Activated CD8-positive, alpha-beta memory T cell treated with anti-CD3 and anti-CD28 coated beads for 4 hours (primary cell): ENCODE results near the gene TSHZ2.
"Not testable (repeated sequence)": the region's sequence is repeated elsewhere in the genome, so short reads cannot be mapped to it uniquely, and the experiment has no call there.

Experiments
- DNase-seq, 2 donors: peaks; one replicate each; pipeline ENCODE4 v3.0.0-alpha.2; 2020; ENCODE audit warnings: low read depth in 2 of 2

Gene TSHZ2

DNA sequence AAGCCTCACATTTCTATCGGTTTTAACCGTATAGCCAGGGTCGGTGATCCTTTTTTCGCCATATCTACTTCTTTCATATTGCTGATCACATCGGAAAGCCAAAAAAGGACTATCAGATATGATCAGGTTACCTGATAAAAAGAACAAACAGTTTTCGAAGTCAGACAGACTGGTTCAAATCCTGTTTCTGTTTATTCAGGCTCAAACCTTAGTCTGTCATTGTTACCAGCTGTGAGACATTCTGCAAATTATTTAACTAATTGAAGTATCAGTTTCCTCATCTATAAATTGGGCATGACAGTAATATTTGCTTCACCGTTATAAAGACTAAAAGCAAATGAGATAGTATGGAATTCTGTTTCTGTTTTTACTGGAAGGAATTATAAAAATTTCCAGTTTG lies 111.3 kb downstream of the TSHZ2 start:
- DNase-seq, result no peak

DNA sequence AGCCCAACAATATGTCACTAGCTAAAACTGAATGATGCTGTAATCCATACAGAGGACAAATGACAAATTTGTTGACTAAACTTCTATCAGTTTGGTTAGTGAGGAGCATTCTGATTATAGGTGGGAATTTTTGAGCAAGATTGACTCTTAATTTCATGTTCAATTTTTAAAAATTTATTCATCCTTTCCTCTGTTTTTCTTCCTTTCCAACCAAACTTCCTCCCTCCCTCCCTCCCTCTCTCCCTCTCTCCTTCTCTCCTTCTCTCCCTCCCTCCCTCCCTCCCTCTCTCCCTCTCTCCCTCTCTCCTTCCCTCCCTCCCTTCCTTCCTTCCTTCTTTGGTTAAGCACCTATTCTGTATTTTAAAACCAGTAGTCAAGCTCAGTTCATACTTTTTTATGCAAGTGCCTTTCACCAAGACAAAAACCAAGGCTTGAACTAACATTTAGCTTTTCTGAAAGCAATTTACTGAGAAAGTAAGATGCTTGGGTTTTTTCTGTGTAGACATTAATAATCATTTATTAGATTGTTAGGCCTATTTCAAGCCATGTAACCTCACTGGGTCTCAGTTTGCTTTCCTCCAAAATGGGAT lies 112.3 kb downstream of the TSHZ2 start:
- no peak for DNase-seq

- DNase-seq, result no peak
These were observed 113.6 kb downstream of the TSHZ2 start for GRCh38 chr20:53085720-53086119.

GRCh38 chr20:53087037-53087777 lies 115.0 kb downstream of the TSHZ2 start:
- no peak for DNase-seq

DNA sequence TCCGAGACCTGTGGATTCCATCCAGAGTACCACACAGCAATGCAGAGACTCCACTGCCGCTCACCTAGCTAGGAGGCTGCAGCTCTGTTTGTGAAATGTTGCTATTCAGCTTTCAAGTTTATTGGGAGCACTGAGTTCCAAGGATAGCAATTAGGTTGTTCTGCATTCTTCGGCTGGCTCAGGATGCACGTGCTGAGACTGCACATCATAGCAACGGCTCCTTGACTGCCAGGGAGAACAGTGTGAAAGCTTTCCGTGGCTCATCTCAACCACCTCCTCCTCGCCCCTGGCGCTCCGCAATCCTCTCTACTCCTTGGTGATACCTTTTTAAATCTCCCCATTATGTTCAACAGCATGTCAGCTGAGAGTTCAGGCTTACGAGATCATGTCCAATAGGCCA lies 116.6 kb downstream of the TSHZ2 start:
- DNase-seq, result no peak

- not testable (repeated sequence) for DNase-seq
These were observed 117.7 kb downstream of the TSHZ2 start for GRCh38 chr20:53089851-53090250.

DNA sequence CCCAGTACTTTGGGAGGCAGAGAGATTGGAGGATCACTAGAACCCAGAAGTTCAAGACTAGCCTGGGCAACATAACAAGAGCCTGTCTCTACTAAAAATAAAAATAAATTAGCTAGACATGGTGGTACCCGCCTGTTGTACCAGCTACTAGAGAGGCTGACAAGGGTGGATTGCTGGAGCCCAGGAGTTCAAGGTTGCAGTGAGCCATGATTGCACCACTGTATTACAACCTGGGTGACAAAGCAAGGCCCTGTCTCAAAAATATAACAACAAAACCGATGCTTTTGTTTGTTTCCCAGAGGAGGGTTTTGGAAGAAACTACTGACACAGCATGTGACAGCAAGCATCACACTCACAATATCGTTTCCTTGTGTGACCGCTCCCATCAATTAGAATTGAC lies 119.6 kb downstream of the TSHZ2 start:
- no peak for DNase-seq

DNA sequence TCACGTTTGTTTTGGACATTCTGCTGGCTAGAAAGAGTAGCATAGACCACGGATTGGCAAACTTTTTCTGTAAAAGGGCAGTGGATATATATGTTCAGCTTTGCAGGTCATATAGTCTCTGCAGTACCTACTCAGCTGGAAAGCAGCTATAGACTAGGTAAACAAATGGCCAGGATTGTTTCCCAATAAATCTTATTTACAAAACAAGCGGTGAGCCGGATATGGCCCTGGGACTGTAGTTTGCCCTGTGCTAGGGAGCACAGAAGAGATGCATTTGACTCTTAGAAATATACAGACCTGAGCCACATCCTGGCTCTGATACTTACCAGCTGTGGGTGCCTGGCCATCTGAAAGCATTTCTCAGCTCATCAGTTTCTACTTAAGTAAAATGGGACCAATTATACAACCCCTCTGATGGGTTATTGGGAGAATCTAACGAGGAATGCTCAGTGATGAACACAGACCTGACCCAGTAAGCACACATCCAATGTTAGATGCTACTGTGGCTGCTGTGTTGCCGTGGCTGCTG lies 120.7 kb downstream of the TSHZ2 start:
- no peak for DNase-seq

DNA sequence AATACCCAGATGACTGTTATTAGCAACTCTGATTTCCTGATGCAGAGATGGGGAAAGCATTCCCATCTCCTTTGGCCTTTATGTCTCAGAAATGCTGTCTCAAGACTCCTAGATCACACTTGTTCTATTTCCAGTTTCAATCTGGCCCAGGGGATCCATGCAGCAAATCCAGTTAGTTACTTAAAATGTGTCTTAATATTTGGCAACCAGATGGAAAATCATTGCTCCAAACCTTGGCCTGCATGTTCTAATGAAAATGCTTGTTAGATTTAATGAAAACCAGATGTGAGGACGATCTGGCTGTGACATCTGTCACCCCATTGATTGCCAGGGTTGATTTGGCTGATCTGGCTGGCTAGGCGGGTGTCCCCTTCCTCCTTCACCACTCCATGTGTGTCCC lies 125.2 kb downstream of the TSHZ2 start:
- no peak for DNase-seq

GRCh38 chr20:53097791-53098190 lies 125.6 kb downstream of the TSHZ2 start:
- no peak for DNase-seq

DNA sequence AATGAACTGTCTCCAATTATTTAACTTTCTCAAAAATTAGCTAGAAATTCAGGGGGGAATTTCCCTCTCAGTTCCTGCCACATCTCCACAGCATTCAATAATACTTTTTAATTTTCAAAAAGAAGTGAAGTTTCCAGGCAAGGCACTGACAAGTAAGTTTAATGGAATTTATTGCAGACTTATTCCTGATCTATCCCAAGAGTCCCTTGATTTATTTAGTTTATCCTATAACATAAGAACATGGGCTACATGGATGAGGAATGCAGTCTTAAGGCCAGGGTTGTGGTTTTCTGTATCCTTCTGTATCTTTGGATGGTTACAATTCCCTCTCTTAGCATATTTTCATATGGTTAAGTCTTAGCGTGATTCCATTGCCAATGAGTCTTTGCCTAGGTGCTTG lies 126.5 kb downstream of the TSHZ2 start:
- DNase-seq, result no peak

GRCh38 chr20:53099856-53100255 lies 127.7 kb downstream of the TSHZ2 start:
- DNase-seq, result no peak

- DNase-seq, result no peak
These were observed 128.3 kb downstream of the TSHZ2 start for GRCh38 chr20:53100476-53100911.

DNA sequence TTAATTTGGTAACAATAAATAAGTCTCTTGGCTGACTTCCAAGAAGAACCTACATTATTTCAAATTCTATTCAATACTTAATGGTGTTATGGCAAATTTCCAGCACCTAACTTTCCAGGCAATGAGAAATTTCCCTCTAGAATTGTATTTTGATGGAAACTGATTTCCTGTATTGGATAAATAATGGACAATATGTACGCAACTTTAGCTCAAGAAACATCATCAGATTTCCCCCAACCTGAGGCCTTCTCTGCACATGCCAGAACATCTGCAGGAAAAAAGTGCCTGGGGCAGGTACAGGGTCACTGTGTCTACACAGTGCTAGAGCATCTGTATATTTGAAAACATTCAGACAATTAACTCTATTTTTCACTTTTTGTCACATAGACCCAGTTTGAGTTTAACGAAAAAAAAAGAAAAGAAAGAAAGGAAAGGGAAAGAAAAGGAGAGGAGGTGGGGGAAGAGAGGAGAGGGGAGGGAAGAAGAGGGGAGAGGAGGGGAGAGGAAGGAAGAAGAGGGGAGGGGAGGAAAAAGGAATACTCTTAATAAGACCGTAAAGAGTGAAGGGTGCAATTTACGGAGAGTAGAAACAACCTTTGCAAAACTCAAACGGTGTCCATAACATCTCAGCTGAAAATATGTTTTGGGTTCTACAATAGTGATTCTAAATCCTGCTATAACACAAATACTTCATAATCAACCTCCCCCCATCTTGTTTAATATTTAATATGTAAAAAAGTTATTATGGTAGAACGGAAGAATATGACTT lies 130.0 kb downstream of the TSHZ2 start:
- no peak for DNase-seq

DNA sequence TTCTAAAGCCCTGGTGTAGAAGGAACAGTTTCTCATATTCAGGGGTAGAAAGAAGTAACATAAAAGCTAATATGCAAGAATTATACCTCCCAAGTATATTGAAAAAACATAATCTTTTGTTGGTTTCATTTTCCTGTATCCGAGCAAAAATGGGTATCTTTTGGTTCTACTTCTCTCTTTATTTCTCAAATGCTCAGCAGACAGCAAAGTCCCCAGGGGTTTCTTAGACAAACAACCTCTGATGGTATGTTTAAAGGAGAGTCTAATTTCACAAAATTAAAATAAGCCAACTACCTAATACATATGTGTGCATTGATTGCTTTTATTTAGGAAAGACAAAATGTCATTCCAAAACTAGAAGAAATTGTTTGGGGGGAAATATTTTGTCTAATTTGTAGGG lies 131.0 kb downstream of the TSHZ2 start:
- no peak for DNase-seq

GRCh38 chr20:53104884-53105283 lies 132.7 kb downstream of the TSHZ2 start:
- DNase-seq, result no peak

GRCh38 chr20:53116733-53117132 lies 144.6 kb downstream of the TSHZ2 start:
- DNase-seq, result no peak

DNA sequence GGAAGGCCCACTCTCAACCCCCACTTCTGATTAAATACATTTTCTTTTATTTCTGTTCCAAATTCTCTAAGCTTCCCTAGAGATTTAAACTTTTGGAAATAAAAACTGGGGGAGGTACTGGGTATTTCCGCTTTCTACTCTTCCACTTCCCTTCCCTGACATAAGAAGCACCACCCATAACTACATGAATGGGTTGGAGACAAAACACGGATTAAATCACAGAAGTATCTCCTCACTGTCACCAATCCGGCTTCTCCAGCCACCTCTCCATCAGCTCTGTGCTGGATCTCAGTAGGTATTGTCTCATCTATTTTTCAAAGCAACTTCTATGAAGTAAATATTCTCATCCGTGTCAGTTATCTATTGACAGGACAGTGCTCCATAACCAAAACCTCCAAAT lies 150.7 kb downstream of the TSHZ2 start:
- no peak for DNase-seq

GRCh38 chr20:53124075-53124551 lies 152.0 kb downstream of the TSHZ2 start:
- no peak for DNase-seq

- no peak for DNase-seq
These were observed 152.6 kb downstream of the TSHZ2 start for GRCh38 chr20:53124803-53125202.

DNA sequence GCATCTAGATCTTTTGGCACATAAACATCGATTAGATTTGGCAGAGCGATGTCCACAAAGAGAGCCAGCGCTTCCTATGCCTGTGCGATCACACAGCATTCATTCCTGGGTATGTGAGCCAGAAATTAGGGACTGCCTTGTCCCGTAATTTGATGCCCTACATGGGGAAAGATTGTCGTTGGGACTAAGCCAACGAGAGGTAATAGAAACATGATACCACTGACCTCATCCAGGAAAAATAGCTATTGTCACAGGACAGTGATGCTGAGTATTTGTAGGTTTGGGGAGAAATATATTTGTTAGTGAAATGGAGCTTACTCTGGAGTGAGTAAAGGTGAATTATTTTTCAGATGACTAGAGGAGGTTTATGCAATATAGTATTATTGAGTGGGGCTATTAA lies 154.0 kb downstream of the TSHZ2 start:
- DNase-seq, result no peak

- no peak for DNase-seq
These were observed 154.9 kb downstream of the TSHZ2 start for GRCh38 chr20:53127027-53127426.

DNA sequence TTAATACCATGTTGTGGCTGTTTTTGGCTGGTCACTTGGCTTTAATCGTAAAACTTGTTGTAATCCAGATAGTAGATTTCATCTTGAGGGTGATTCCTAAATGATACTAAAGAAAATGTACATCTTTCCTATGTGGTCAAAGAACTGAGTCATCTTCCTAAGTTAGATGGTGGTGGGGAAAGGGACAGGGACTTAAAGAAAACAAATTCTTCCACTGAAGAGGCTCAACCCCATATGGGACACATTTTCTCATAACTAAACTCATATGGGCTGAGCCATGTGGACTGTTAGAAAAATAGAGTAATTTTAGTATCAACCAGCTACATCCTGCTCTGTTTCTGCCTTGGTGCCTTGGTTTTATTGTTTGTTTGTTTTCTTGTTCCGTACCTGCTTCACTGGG lies 155.8 kb downstream of the TSHZ2 start:
- no peak for DNase-seq
